SH-SY5Y (cell line): Measurements from ENCODE around the gene SLC27A5.

Source experiments
- GATA2 ChIP-seq: IDR thresholded peaks from 2 replicates; pipeline ENCODE4 v1.6.1; 2011; ENCODE audit warnings: mild to moderate bottlenecking, low read depth, low read length
- GATA3 ChIP-seq: IDR thresholded peaks from 2 replicates; pipeline ENCODE4 v1.6.1; 2011; ENCODE audit warnings: low read depth, mild to moderate bottlenecking, low read length, moderate library complexity

SLC27A5 gene

GRCh38 chr19:58545286-58546018, 33.7 kb upstream of the SLC27A5 start:
- no peak for TF ChIP-seq GATA3
- TF ChIP-seq GATA2 = no peak

- TF ChIP-seq GATA3 = no peak
- no peak for TF ChIP-seq GATA2
Observed at GRCh38 chr19:58544591-58545285, 32.9 kb upstream of the SLC27A5 start.

- no peak for TF ChIP-seq GATA2
- TF ChIP-seq GATA3 = no peak
Observed at GRCh38 chr19:58543826-58544590, 32.2 kb upstream of the SLC27A5 start, which contains the start of gene TRIM28. Gene TRIM28, plus strand, starts transcription at chr19:58544064. Its CDS starts 694 bp downstream, at chr19:58544758.

- no peak for TF ChIP-seq GATA2
- TF ChIP-seq GATA3 = no peak
Observed at GRCh38 chr19:58538257-58539168, 26.7 kb upstream of the SLC27A5 start.

- no peak for TF ChIP-seq GATA2
- no peak for TF ChIP-seq GATA3
Observed at GRCh38 chr19:58536852-58537798, 25.3 kb upstream of the SLC27A5 start.

- TF ChIP-seq GATA3 (no peak), GATA2 (no peak)
Observed at GRCh38 chr19:58535857-58536256, 24.1 kb upstream of the SLC27A5 start.

GRCh38 chr19:58531034-58531840, 19.4 kb upstream of the SLC27A5 start:
- TF ChIP-seq GATA2 (no peak), GATA3 (no peak)

- TF ChIP-seq GATA3 = no peak
- TF ChIP-seq GATA2 = no peak
Observed at GRCh38 chr19:58529405-58529804, 17.6 kb upstream of the SLC27A5 start.

- no peak for TF ChIP-seq GATA3
- TF ChIP-seq GATA2 = no peak
Observed at GRCh38 chr19:58522709-58523108, 10.9 kb upstream of the SLC27A5 start.

- no peak for TF ChIP-seq GATA2
- TF ChIP-seq GATA3 = no peak
Observed at GRCh38 chr19:58521651-58522050, 9.9 kb upstream of the SLC27A5 start.

- TF ChIP-seq GATA2 = no peak
- TF ChIP-seq GATA3 = no peak
Observed at GRCh38 chr19:58520257-58520599, 8.4 kb upstream of the SLC27A5 start.

GRCh38 chr19:58519355-58520256, 7.8 kb upstream of the SLC27A5 start, which contains the start of gene ZBTB45:
Gene ZBTB45, minus strand, starts transcription at chr19:58519810. Its CDS starts 2,137 bp downstream, at chr19:58517673.
- TF ChIP-seq GATA2 = no peak
- TF ChIP-seq GATA3 = no peak
